ENCODE results near the gene DNASE1L1. TPM values are rescaled to one million over a fixed set of nuclear protein-coding genes. Genes with fewer than 3 reads are reported as not detected.
A peak's percentile ranks its signal among the peaks of the same experiment; 100 is the strongest.

Gene DNASE1L1
- polyA plus RNA-seq, 1 donor = 26.2 TPM

- DNase-seq = no peak
- Histone ChIP-seq H3K27ac (ENCODE audit: low read length) (no peak overlapping the region), H3K9me3 (ENCODE audit: control insufficient read depth, low read depth, low read length) (no peaks in the 10 kb centered on the region), H3K4me1 (ENCODE audit: control insufficient read depth, insufficient read depth, low read length) (peaks cover 4% of the 10 kb centered on the region), H3K36me3 (ENCODE audit: control insufficient read depth, insufficient read depth, low read length) (peaks cover 42% of the 10 kb centered on the region), H3K4me3 (ENCODE audit: low read length) (no peak overlapping the region), H3K27me3 (ENCODE audit: control insufficient read depth, insufficient read depth, low read length) (no peaks in the 10 kb centered on the region)
- no CpG with 5 or more reads among the region's 16 CpGs for WGBS (ENCODE audit: insufficient coverage, low lambda C conversion rate)
Observed at GRCh38 chrX:154445776-154446175, 36.7 kb upstream of the DNASE1L1 start.

- H3K27ac ChIP-seq (ENCODE audit: low read length) = peak overlapping the region; percentile 53
Observed at GRCh38 chrX:154444755-154445246, 35.7 kb upstream of the DNASE1L1 start.

GRCh38 chrX:154443992-154444754 lies 35.1 kb upstream of the DNASE1L1 start, which contains the start of gene FAM50A:
FAM50A (plus strand) TSS chrX:154444141; CDS start chrX:154444236, 95 bp downstream.
- Histone ChIP-seq H3K27me3 (ENCODE audit: control insufficient read depth, insufficient read depth, low read length) (no peaks in the 10 kb centered on the region), H3K4me3 (ENCODE audit: low read length) (peak within 1 kb of the TSS; percentile 62), H3K9me3 (ENCODE audit: control insufficient read depth, low read depth, low read length) (no peaks in the 10 kb centered on the region), H3K27ac (ENCODE audit: low read length) (peak within 1 kb of the TSS; percentile 70), H3K36me3 (ENCODE audit: control insufficient read depth, insufficient read depth, low read length) (peaks cover 42% of the 10 kb centered on the region), H3K4me1 (ENCODE audit: control insufficient read depth, insufficient read depth, low read length) (peaks cover 4% of the 10 kb centered on the region)
- no CpG with 5 or more reads among the region's 94 CpGs for WGBS (ENCODE audit: insufficient coverage, low lambda C conversion rate)
- peak; percentile 59 to 79 for DNase-seq

More at GRCh38 chrX:154444755-154445246, 35.7 kb upstream of the DNASE1L1 start:
- no peaks in the 10 kb centered on the region for H3K27me3 ChIP-seq (ENCODE audit: control insufficient read depth, insufficient read depth, low read length)
- WGBS (ENCODE audit: insufficient coverage, low lambda C conversion rate) = no CpG with 5 or more reads among the region's 13 CpGs
- peaks cover 44% of the 10 kb centered on the region for H3K36me3 ChIP-seq (ENCODE audit: control insufficient read depth, insufficient read depth, low read length)
- no peak for DNase-seq
- peaks cover 4% of the 10 kb centered on the region for H3K4me1 ChIP-seq (ENCODE audit: control insufficient read depth, insufficient read depth, low read length)
- H3K4me3 ChIP-seq (ENCODE audit: low read length) = peak overlapping the region; percentile 62
- no peaks in the 10 kb centered on the region for H3K9me3 ChIP-seq (ENCODE audit: control insufficient read depth, low read depth, low read length)

- H3K36me3 ChIP-seq (ENCODE audit: control insufficient read depth, insufficient read depth, low read length) = peaks cover 42% of the 10 kb centered on the region
- peaks cover 4% of the 10 kb centered on the region for H3K4me1 ChIP-seq (ENCODE audit: control insufficient read depth, insufficient read depth, low read length)
- H3K27ac ChIP-seq (ENCODE audit: low read length) = peak overlapping the region; percentile 70
- no peak for DNase-seq
- H3K4me3 ChIP-seq (ENCODE audit: low read length) = peak overlapping the region; percentile 40
- H3K27me3 ChIP-seq (ENCODE audit: control insufficient read depth, insufficient read depth, low read length) = no peaks in the 10 kb centered on the region
- no CpG with 5 or more reads among the region's 10 CpGs for WGBS (ENCODE audit: insufficient coverage, low lambda C conversion rate)
- H3K9me3 ChIP-seq (ENCODE audit: control insufficient read depth, low read depth, low read length) = no peaks in the 10 kb centered on the region
Observed at GRCh38 chrX:154443479-154443910, 34.4 kb upstream of the DNASE1L1 start.

- no peak for DNase-seq
- H3K4me3 ChIP-seq (ENCODE audit: low read length) = no peak overlapping the region
- WGBS (ENCODE audit: insufficient coverage, low lambda C conversion rate) = no CpG with 5 or more reads among the region's 21 CpGs
- no peaks in the 10 kb centered on the region for H3K27me3 ChIP-seq (ENCODE audit: control insufficient read depth, insufficient read depth, low read length)
- H3K9me3 ChIP-seq (ENCODE audit: control insufficient read depth, low read depth, low read length) = no peaks in the 10 kb centered on the region
- peaks cover 10% of the 10 kb centered on the region for H3K4me1 ChIP-seq (ENCODE audit: control insufficient read depth, insufficient read depth, low read length)
- H3K36me3 ChIP-seq (ENCODE audit: control insufficient read depth, insufficient read depth, low read length) = peaks cover 40% of the 10 kb centered on the region
- no peak overlapping the region for H3K27ac ChIP-seq (ENCODE audit: low read length)
Observed at GRCh38 chrX:154441984-154442707, 33.1 kb upstream of the DNASE1L1 start.

GRCh38 chrX:154441564-154441963 lies 32.5 kb upstream of the DNASE1L1 start:
- no peaks in the 10 kb centered on the region for H3K9me3 ChIP-seq (ENCODE audit: control insufficient read depth, low read depth, low read length)
- no peak overlapping the region for H3K27ac ChIP-seq (ENCODE audit: low read length)
- no CpG with 5 or more reads among the region's 11 CpGs for WGBS (ENCODE audit: insufficient coverage, low lambda C conversion rate)
- H3K36me3 ChIP-seq (ENCODE audit: control insufficient read depth, insufficient read depth, low read length) = peaks cover 35% of the 10 kb centered on the region
- DNase-seq = no peak
- no peak overlapping the region for H3K4me3 ChIP-seq (ENCODE audit: low read length)
- H3K27me3 ChIP-seq (ENCODE audit: control insufficient read depth, insufficient read depth, low read length) = no peaks in the 10 kb centered on the region
- H3K4me1 ChIP-seq (ENCODE audit: control insufficient read depth, insufficient read depth, low read length) = peaks cover 10% of the 10 kb centered on the region

- Histone ChIP-seq H3K9me3 (ENCODE audit: control insufficient read depth, low read depth, low read length) (no peaks in the 10 kb centered on the region), H3K36me3 (ENCODE audit: control insufficient read depth, insufficient read depth, low read length) (peaks cover 36% of the 10 kb centered on the region), H3K4me3 (ENCODE audit: low read length) (no peak overlapping the region), H3K27ac (ENCODE audit: low read length) (no peak overlapping the region), H3K4me1 (ENCODE audit: control insufficient read depth, insufficient read depth, low read length) (peaks cover 13% of the 10 kb centered on the region), H3K27me3 (ENCODE audit: control insufficient read depth, insufficient read depth, low read length) (no peaks in the 10 kb centered on the region)
- no peak for DNase-seq
- WGBS (ENCODE audit: insufficient coverage, low lambda C conversion rate) = no CpG with 5 or more reads among the region's 17 CpGs
Observed at GRCh38 chrX:154440623-154441357, 31.7 kb upstream of the DNASE1L1 start.

GRCh38 chrX:154439841-154440240 lies 30.8 kb upstream of the DNASE1L1 start:
- Histone ChIP-seq H3K4me3 (ENCODE audit: low read length) (no peak overlapping the region), H3K27ac (ENCODE audit: low read length) (no peak overlapping the region), H3K9me3 (ENCODE audit: control insufficient read depth, low read depth, low read length) (no peaks in the 10 kb centered on the region), H3K4me1 (ENCODE audit: control insufficient read depth, insufficient read depth, low read length) (peaks cover 13% of the 10 kb centered on the region), H3K27me3 (ENCODE audit: control insufficient read depth, insufficient read depth, low read length) (no peaks in the 10 kb centered on the region), H3K36me3 (ENCODE audit: control insufficient read depth, insufficient read depth, low read length) (peaks cover 46% of the 10 kb centered on the region)
- no peak for DNase-seq
- WGBS (ENCODE audit: insufficient coverage, low lambda C conversion rate) = no CpG with 5 or more reads among the region's 18 CpGs

- H3K27ac ChIP-seq (ENCODE audit: low read length) = no peak overlapping the region
Observed at GRCh38 chrX:154437971-154438893, 29.2 kb upstream of the DNASE1L1 start.

More at GRCh38 chrX:154437971-154438893, 29.2 kb upstream of the DNASE1L1 start:
- H3K4me3 ChIP-seq (ENCODE audit: low read length) = peak overlapping the region; percentile 60
- peaks cover 10% of the 10 kb centered on the region for H3K4me1 ChIP-seq (ENCODE audit: control insufficient read depth, insufficient read depth, low read length)
- H3K9me3 ChIP-seq (ENCODE audit: control insufficient read depth, low read depth, low read length) = no peaks in the 10 kb centered on the region
- WGBS (ENCODE audit: insufficient coverage, low lambda C conversion rate) = no CpG with 5 or more reads among the region's 28 CpGs
- no peak for DNase-seq
- H3K27me3 ChIP-seq (ENCODE audit: control insufficient read depth, insufficient read depth, low read length) = no peaks in the 10 kb centered on the region
- H3K36me3 ChIP-seq (ENCODE audit: control insufficient read depth, insufficient read depth, low read length) = peaks cover 57% of the 10 kb centered on the region

Measured in large intestine (tissue), 3 donors.